AG10803 (cell line): Measurements from ENCODE around the gene USP6NL.

Source experiments
- DNase-seq: peaks from one replicate; pipeline ENCODE4 v3.0.0; 2010; ENCODE audit warnings: low read depth
- H3K4me3 ChIP-seq: 2 replicates; pipeline ENCODE4 v1.5.1; 2011; ENCODE audit warnings: mild to moderate bottlenecking, low read length, control low read depth
- TF ChIP-seq, protein P1 (sequence below): conservative IDR thresholded peaks from 2 replicates; pipeline ENCODE4 v1.5.1; 2011; ENCODE audit warnings: mild to moderate bottlenecking, low read length, control low read depth, inconsistent platforms

Gene USP6NL

DNA sequence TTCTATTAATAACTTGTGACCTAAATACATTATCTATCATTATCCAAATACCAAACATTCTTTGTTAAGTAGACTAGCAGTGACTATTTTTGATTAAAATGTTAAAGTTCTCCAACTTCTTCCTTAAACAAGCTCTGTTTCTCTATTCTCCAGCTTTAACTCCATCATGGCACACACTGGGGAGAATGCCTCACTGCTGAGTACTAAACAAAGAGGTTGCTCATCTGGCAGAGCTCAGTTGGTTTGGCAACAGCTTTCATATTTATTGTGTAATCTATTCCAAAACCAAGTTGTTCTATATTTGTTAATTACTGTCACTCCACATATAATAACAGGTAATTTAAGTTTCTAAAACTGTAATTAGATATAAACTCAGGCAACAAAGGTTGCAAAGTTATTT is 89.6 kb downstream of the USP6NL start:
- no peak overlapping the region for H3K4me3 ChIP-seq
- TF ChIP-seq, protein P1, sequence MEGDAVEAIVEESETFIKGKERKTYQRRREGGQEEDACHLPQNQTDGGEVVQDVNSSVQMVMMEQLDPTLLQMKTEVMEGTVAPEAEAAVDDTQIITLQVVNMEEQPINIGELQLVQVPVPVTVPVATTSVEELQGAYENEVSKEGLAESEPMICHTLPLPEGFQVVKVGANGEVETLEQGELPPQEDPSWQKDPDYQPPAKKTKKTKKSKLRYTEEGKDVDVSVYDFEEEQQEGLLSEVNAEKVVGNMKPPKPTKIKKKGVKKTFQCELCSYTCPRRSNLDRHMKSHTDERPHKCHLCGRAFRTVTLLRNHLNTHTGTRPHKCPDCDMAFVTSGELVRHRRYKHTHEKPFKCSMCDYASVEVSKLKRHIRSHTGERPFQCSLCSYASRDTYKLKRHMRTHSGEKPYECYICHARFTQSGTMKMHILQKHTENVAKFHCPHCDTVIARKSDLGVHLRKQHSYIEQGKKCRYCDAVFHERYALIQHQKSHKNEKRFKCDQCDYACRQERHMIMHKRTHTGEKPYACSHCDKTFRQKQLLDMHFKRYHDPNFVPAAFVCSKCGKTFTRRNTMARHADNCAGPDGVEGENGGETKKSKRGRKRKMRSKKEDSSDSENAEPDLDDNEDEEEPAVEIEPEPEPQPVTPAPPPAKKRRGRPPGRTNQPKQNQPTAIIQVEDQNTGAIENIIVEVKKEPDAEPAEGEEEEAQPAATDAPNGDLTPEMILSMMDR, result no peak
- peak; percentile 61 for DNase-seq

DNA sequence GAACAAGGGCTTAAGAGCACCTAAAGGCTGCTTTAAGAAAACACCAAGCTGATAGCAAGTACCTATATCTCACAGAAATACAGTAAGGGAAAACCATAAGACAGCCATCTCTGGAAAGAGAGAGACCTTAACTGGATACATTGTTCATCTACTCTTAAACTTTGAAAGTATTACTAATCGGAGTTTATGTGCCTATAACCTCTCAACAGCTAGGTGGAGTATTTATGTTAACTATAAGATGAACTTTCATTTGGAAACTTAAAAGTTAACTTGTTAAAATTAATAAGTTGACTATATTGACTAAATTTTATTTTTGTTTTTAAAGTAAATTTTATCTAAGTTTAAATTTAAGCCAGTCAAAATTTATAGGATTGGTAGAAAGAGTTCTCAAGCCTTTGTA is 90.6 kb downstream of the USP6NL start:
- no peak overlapping the region for H3K4me3 ChIP-seq
- DNase-seq, result no peak
- TF ChIP-seq, protein P1, result no peak

GRCh38 chr10:11517150-11517549 is 94.3 kb downstream of the USP6NL start:
- no peak for DNase-seq

GRCh38 chr10:11516431-11516746 is 95.1 kb downstream of the USP6NL start:
- TF ChIP-seq, protein P1, result no peak
- DNase-seq, result no peak
- H3K4me3 ChIP-seq, result no peak overlapping the region

More at GRCh38 chr10:11517150-11517549, 94.3 kb downstream of the USP6NL start:
- no peak overlapping the region for H3K4me3 ChIP-seq
- TF ChIP-seq, protein P1, result no peak

GRCh38 chr10:11515596-11516430 is 95.6 kb downstream of the USP6NL start:
- TF ChIP-seq, protein P1, result peak; percentile 99
- peak; percentile 65 for DNase-seq
- no peak overlapping the region for H3K4me3 ChIP-seq

GRCh38 chr10:11513727-11514126 is 97.7 kb downstream of the USP6NL start:
- TF ChIP-seq, protein P1, result no peak
- H3K4me3 ChIP-seq, result no peak overlapping the region
- DNase-seq, result no peak

DNA sequence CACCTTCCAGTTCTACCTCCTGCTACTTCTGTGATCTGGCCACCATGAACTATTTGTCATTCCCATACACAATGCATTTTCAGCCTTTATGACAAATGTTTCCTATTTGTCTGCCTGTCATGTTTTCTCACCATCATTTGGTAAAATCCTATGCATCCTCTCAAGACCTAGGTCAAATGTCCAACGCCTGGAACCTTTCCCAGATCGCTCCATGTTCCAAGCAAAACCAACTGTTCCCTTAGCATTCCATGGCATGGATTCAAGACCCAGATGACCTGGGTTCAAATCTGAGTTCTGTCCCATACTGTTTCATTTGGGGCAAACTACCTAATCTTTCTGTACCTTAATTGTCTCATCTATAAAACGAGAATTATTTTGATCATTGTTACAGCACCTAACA is 98.9 kb downstream of the USP6NL start:
- DNase-seq, result no peak
- TF ChIP-seq, protein P1, result no peak

More for the DNA sequence above, 98.9 kb downstream of the USP6NL start:
- H3K4me3 ChIP-seq, result no peak overlapping the region
